Rectal smooth muscle tissue (tissue), 1 donor: ENCODE measurements around the gene ITGA6.

Experiments
- H3K27ac ChIP-seq: one replicate; pipeline ENCODE4 v1.7.0; 2013; ENCODE audit warnings: low read depth, low read length, inconsistent platforms
- H3K27me3 ChIP-seq: one replicate; pipeline ENCODE4 v1.7.0; 2013; ENCODE audit warnings: low read length; ENCODE audit not compliant: control insufficient read depth, insufficient read depth
- H3K36me3 ChIP-seq: one replicate; pipeline ENCODE4 v1.7.0; 2013; ENCODE audit warnings: low read length; ENCODE audit not compliant: control insufficient read depth, insufficient read depth
- H3K4me1 ChIP-seq: one replicate; pipeline ENCODE4 v1.7.0; 2013; ENCODE audit warnings: low read length; ENCODE audit not compliant: control insufficient read depth, insufficient read depth
- H3K4me3 ChIP-seq: one replicate; pipeline ENCODE4 v1.7.0; 2013; ENCODE audit warnings: low read length
- H3K9ac ChIP-seq: one replicate; pipeline ENCODE4 v1.7.0; 2013; ENCODE audit warnings: low read length

The ITGA6 gene

GRCh38 chr2:172427256-172427989 lies at the start of gene ITGA6:
Gene ITGA6, plus strand, starts transcription at chr2:172427586.
- H3K4me1 ChIP-seq: no peaks in the 10 kb centered on the region
- peak within 1 kb of the TSS; percentile 51 for H3K9ac ChIP-seq
- H3K27ac ChIP-seq: no peak within 1 kb of the TSS
- peak within 1 kb of the TSS; percentile 73 for H3K4me3 ChIP-seq
- no peaks in the 10 kb centered on the region for H3K27me3 ChIP-seq
- no peaks in the 10 kb centered on the region for H3K36me3 ChIP-seq

GRCh38 chr2:172380436-172381274 lies 46.7 kb upstream of the ITGA6 start:
- Histone ChIP-seq H3K27ac (no peak overlapping the region), H3K9ac (no peak overlapping the region), H3K4me1 (no peaks in the 10 kb centered on the region), H3K27me3 (no peaks in the 10 kb centered on the region), H3K36me3 (no peaks in the 10 kb centered on the region), H3K4me3 (no peak overlapping the region)

DNA sequence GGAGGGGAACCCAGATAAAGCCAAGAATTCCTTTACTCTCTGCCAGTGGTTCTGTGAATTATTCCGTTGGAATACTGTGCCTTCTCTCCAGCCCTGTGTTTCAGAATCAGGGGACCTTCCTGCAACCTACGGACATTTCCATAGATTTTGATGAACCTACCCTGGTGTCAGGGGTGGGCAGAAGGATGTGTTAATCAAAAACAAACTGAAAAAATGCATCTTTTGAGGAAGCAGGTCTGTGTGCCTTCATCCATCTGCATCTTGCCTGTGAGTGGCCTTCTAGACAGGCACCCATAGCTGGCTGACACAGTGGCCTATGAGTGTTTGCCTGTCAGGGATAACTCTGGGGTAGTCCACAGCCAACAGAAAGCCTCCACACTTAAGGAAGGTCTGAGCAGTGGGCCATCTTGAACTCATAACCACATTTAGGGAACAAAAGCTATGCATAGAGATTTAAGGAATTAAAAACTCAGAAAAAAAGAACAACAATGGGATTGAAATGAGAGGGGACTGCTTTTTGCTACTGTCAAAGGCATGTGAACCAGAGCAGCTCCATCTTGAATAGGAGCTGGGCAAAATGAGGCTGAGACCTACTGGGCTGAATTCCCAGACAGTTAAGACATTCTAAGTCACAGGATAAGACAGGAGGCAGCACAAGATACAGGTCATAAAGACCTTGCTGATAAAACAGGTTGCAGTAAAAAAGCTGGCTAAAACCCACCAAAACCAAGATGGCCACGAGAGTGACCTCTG lies 45.9 kb upstream of the ITGA6 start:
- no peak overlapping the region for H3K27ac ChIP-seq
- H3K9ac ChIP-seq: no peak overlapping the region
- no peak overlapping the region for H3K4me3 ChIP-seq
- no peaks in the 10 kb centered on the region for H3K4me1 ChIP-seq
- H3K27me3 ChIP-seq: no peaks in the 10 kb centered on the region
- H3K36me3 ChIP-seq: no peaks in the 10 kb centered on the region

DNA sequence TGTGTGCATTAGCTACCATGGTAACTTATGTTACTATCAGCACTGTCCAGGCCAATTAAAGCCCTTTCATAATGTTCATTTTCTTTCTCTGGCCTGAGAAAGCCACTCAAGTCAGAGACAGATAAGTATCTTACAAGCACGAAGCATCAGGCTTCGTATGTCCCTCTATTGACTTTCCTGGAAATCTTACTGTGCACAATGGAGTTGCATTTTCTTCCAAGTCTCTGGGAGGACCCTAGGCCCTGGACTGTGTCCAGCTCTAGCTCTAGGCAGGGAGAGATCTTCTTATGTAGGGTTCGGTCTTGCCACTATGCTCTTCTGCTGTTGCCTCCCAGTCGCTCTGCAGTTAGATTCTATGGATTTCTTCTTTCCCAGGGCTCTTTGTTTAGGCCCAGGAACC lies 40.0 kb upstream of the ITGA6 start:
- Histone ChIP-seq H3K9ac (no peak overlapping the region), H3K4me1 (no peaks in the 10 kb centered on the region), H3K4me3 (no peak overlapping the region), H3K27me3 (no peaks in the 10 kb centered on the region), H3K27ac (no peak overlapping the region), H3K36me3 (no peaks in the 10 kb centered on the region)

DNA sequence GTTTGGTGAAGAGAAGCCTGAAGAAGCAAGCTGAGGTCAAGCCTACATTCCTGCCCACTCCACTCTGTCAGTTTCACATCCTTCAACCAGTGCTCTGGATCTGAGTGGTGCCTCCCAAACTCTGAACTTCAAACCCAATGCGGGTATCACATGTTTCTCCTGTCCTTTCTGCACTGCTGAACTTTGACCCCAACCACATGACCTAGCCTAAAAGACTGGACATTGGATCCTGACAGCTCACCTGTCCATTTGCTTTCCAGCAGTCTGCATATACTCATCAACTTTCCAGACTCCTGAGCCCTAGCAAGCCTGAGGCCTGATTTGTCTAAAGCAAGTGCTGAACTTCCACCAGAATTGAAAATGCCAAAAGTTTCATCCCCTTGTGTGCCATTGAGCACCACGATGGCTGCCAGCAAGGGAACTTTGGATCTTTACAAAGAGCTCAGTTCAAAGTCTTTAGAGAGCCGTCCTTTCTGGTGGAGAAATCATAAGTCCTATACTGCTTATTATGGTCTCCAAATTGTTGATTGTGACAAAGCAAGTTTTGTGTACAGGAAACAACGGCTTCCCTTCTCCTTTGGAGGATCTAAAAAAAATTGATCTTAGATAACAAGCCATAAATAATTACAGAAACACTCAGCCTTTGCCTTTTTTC lies 37.6 kb upstream of the ITGA6 start:
- H3K27me3 ChIP-seq: no peaks in the 10 kb centered on the region
- H3K36me3 ChIP-seq: no peaks in the 10 kb centered on the region
- no peak overlapping the region for H3K9ac ChIP-seq
- H3K4me1 ChIP-seq: peaks cover 10% of the 10 kb centered on the region
- H3K4me3 ChIP-seq: no peak overlapping the region
- H3K27ac ChIP-seq: no peak overlapping the region

- H3K27me3 ChIP-seq: no peaks in the 10 kb centered on the region
- H3K4me1 ChIP-seq: peaks cover 10% of the 10 kb centered on the region
- no peak overlapping the region for H3K27ac ChIP-seq
- H3K4me3 ChIP-seq: no peak overlapping the region
- no peaks in the 10 kb centered on the region for H3K36me3 ChIP-seq
- H3K9ac ChIP-seq: no peak overlapping the region
Observed at GRCh38 chr2:172394002-172394401, 33.4 kb upstream of the ITGA6 start.

DNA sequence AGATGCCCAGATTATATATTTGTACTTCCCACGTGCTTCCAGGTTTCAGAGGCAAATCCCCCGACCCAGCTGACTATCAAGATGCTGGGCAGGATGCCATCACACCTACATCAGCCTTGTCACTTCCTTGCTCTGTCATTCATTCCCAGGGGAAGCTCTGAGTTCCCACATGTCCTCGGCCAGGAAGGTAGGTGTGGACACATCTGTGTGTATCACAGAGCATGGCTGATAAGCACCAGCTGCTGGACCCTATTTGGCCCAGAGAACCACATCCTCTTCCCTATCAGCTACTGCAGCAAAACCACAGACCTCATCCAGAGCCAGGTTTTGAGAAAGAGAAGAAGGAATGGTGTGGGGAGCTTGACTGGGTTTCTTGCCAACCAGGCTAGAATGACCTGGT lies 31.9 kb upstream of the ITGA6 start:
- peaks cover 10% of the 10 kb centered on the region for H3K4me1 ChIP-seq
- H3K4me3 ChIP-seq: no peak overlapping the region
- H3K9ac ChIP-seq: no peak overlapping the region
- no peaks in the 10 kb centered on the region for H3K27me3 ChIP-seq
- H3K36me3 ChIP-seq: no peaks in the 10 kb centered on the region
- no peak overlapping the region for H3K27ac ChIP-seq

DNA sequence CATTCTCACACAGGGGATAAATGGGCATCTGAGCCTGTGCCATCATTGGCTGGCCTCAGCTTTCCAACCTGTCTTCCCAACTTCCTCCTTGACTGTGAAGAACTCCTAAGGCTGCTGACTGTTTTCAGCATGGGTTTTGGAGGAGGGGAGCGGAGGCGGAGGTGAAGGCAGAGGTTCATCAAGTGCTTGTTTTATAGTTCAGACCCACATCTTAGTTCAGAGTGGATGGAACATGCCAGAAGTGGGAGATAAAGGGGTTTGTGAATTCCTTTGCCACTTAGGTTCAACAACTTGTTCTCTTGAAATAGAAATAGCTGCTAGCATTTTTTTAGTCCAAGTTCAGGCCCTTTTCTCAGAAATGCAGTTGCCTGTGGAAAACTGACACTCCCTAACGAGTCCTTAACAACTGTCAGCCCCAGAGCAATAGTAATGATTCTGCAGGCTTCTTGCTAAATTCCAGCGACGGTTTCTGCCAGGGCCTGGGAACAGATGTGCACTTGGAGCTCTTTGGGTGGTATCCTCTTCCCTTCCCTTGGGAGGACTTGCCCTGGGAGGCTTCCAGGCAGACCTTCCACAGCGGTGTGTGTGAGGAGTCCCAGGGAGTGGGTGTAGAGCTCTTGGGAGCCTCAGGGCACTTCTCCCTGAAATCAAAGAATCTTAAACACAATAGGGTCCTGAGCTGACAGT lies 30.1 kb upstream of the ITGA6 start:
- no peaks in the 10 kb centered on the region for H3K27me3 ChIP-seq
- peaks cover 10% of the 10 kb centered on the region for H3K4me1 ChIP-seq
- no peak overlapping the region for H3K27ac ChIP-seq

GRCh38 chr2:172398440-172398839 lies 28.9 kb upstream of the ITGA6 start:
- no peaks in the 10 kb centered on the region for H3K27me3 ChIP-seq
- H3K27ac ChIP-seq: no peak overlapping the region
- H3K4me1 ChIP-seq: peaks cover 10% of the 10 kb centered on the region
- H3K36me3 ChIP-seq: no peaks in the 10 kb centered on the region
- no peak overlapping the region for H3K9ac ChIP-seq
- H3K4me3 ChIP-seq: no peak overlapping the region

More for the DNA sequence above, 30.1 kb upstream of the ITGA6 start:
- no peak overlapping the region for H3K9ac ChIP-seq
- no peak overlapping the region for H3K4me3 ChIP-seq
- H3K36me3 ChIP-seq: no peaks in the 10 kb centered on the region

GRCh38 chr2:172399765-172400164 lies 27.6 kb upstream of the ITGA6 start:
- H3K27me3 ChIP-seq: no peaks in the 10 kb centered on the region
- no peak overlapping the region for H3K27ac ChIP-seq
- H3K4me1 ChIP-seq: no peaks in the 10 kb centered on the region
- no peaks in the 10 kb centered on the region for H3K36me3 ChIP-seq
- H3K4me3 ChIP-seq: no peak overlapping the region
- no peak overlapping the region for H3K9ac ChIP-seq

DNA sequence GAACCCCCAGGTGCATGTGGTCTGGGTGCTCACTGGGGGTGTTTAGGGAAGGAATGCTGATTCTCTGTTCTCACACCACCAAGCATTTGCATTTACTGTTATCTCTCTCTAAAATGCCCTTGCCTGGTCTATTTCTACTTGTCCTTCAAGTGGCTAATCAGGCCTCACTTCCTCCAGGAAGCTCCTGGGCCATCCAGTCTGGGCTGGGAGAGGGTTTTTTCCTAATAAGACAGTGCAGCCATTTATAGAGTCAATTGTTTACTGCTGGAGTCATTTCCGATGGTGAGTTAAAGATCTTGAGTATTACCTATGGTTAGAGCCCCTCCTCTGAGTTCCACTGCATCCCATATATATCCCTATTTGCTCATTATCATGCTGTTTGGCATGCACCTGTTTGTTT lies 25.2 kb upstream of the ITGA6 start:
- Histone ChIP-seq H3K36me3 (no peaks in the 10 kb centered on the region), H3K4me3 (no peak overlapping the region), H3K4me1 (no peaks in the 10 kb centered on the region), H3K9ac (no peak overlapping the region), H3K27me3 (no peaks in the 10 kb centered on the region), H3K27ac (no peak overlapping the region)
